Natural killer cell treated with Interleukin-12 subunit alpha and Interleukin-12 subunit beta and Interleukin-15 and Interleukin-18, amount 100 ng/mL, for 72 hours (primary cell): ENCODE results near the gene PARVB. TPM values are rescaled to one million over a fixed set of nuclear protein-coding genes. Genes with fewer than 3 reads are reported as not detected.
A peak's percentile ranks its signal among the peaks of the same experiment; 100 is the strongest.

Source experiments
- ATAC-seq, 2 donors: fragments of 150-1000 bp; cut with Tn5 transposase in 1 of 2; sonication (Bioruptor Pico), chemical (Tn5 transposase) in 1 of 2; 2 replicates each; pipeline ENCODE4 v1.10.0; 2021
- DNase-seq: peaks from one replicate; pipeline ENCODE4 v3.0.0; 2022; ENCODE audit warnings: low spot score
- H3K27ac Mint-ChIP-seq, 2 donors: 1 replicate in 1 of 2; 2 replicates in 1 of 2; pipeline ENCODE4 v1.8.0; 2022; ENCODE audit warnings: mixed read lengths in 2 of 2, mild to moderate bottlenecking in 1 of 2, moderate library complexity in 1 of 2
- H3K27me3 Mint-ChIP-seq, 2 donors: 1 replicate in 1 of 2; 2 replicates in 1 of 2; pipeline ENCODE4 v1.8.0; 2022; ENCODE audit warnings: mixed read lengths in 2 of 2
- H3K36me3 Mint-ChIP-seq: one replicate; pipeline ENCODE4 v1.8.0; 2022; ENCODE audit warnings: mixed read lengths
- H3K4me1 Mint-ChIP-seq, 2 donors: 1 replicate in 1 of 2; 2 replicates in 1 of 2; pipeline ENCODE4 v1.8.0; 2022; ENCODE audit warnings: low read depth in 2 of 2, mixed read lengths in 2 of 2, mild to moderate bottlenecking in 1 of 2
- H3K4me3 Mint-ChIP-seq: one replicate; pipeline ENCODE4 v1.8.0; 2022; ENCODE audit warnings: mixed read lengths
- H3K9me3 Mint-ChIP-seq: 2 replicates; pipeline ENCODE4 v1.8.0; 2022; ENCODE audit warnings: mixed read lengths
- total RNA-seq, 2 donors: library from RNA; stranded (reverse); gene quantifications; one replicate each; pipeline ENCODE4 v1.2.3, GENCODE V29; 2022

The PARVB gene
- total RNA-seq, 2 donors from 2014 or later: 16.9 to 61.3 TPM

- peaks cover 5 to 15% of the 10 kb centered on the region in 2 donors for H3K27me3 Mint-ChIP-seq
- peaks cover 7 to 16% of the 10 kb centered on the region in 2 donors for H3K4me1 Mint-ChIP-seq
- no peak overlapping the region for H3K27ac Mint-ChIP-seq
- no peaks in the 10 kb centered on the region for H3K9me3 Mint-ChIP-seq
- ATAC-seq (no peak), DNase-seq (no peak)
- no peaks in the 10 kb centered on the region for H3K36me3 Mint-ChIP-seq
- H3K4me3 Mint-ChIP-seq: no peak overlapping the region
Measured at GRCh38 chr22:44067033-44067432, 42.9 kb downstream of the PARVB start.

- ATAC-seq (no peak), DNase-seq (no peak)
- Mint-ChIP-seq H3K27ac (no peak overlapping the region), H3K9me3 (no peaks in the 10 kb centered on the region), H3K4me3 (no peak overlapping the region), H3K36me3 (no peaks in the 10 kb centered on the region), H3K4me1 (peaks cover 7 to 16% of the 10 kb centered on the region in 2 donors), H3K27me3 (peaks cover 5 to 15% of the 10 kb centered on the region in 2 donors)
Measured at GRCh38 chr22:44067901-44068300, 43.8 kb downstream of the PARVB start.

GRCh38 chr22:44068422-44069191 is 44.5 kb downstream of the PARVB start:
- Mint-ChIP-seq H3K36me3 (no peaks in the 10 kb centered on the region), H3K27me3 (peaks cover 5 to 15% of the 10 kb centered on the region in 2 donors), H3K4me3 (peak overlapping the region; percentile 49), H3K9me3 (no peaks in the 10 kb centered on the region), H3K4me1 (peaks cover 7 to 12% of the 10 kb centered on the region in 2 donors), H3K27ac (no peak overlapping the region)
- ATAC-seq (peak; percentile 22 to 55), DNase-seq (no peak)

GRCh38 chr22:44070029-44070428 is 45.9 kb downstream of the PARVB start:
- H3K4me3 Mint-ChIP-seq: no peak overlapping the region
- H3K4me1 Mint-ChIP-seq: peaks cover 7 to 9% of the 10 kb centered on the region in 2 donors
- DNase-seq (no peak), ATAC-seq (no peak)
- H3K9me3 Mint-ChIP-seq: no peaks in the 10 kb centered on the region
- no peaks in the 10 kb centered on the region for H3K36me3 Mint-ChIP-seq
- H3K27me3 Mint-ChIP-seq: peaks cover 5 to 15% of the 10 kb centered on the region in 2 donors
- no peak overlapping the region for H3K27ac Mint-ChIP-seq

- Mint-ChIP-seq H3K36me3 (no peaks in the 10 kb centered on the region), H3K9me3 (no peaks in the 10 kb centered on the region), H3K4me3 (no peak overlapping the region), H3K27me3 (peaks cover 5 to 12% of the 10 kb centered on the region in 2 donors), H3K27ac (no peak overlapping the region), H3K4me1 (peaks cover 7 to 9% of the 10 kb centered on the region in 2 donors)
- ATAC-seq (no peak), DNase-seq (no peak)
Measured at GRCh38 chr22:44071781-44072326, 47.8 kb downstream of the PARVB start.

- H3K4me1 Mint-ChIP-seq: no peaks in the 10 kb centered on the region
- no peaks in the 10 kb centered on the region for H3K36me3 Mint-ChIP-seq
- no peak overlapping the region for H3K27ac Mint-ChIP-seq
- no peak overlapping the region for H3K4me3 Mint-ChIP-seq
- H3K27me3 Mint-ChIP-seq: peaks cover 0 to 6% of the 10 kb centered on the region in 2 donors
- no peaks in the 10 kb centered on the region for H3K9me3 Mint-ChIP-seq
- DNase-seq (no peak), ATAC-seq (no peak)
Measured at GRCh38 chr22:44074337-44074984, 50.4 kb downstream of the PARVB start.

- Mint-ChIP-seq H3K4me1 (no peaks in the 10 kb centered on the region), H3K36me3 (no peaks in the 10 kb centered on the region), H3K4me3 (no peak overlapping the region), H3K9me3 (no peaks in the 10 kb centered on the region), H3K27me3 (peaks cover 0 to 3% of the 10 kb centered on the region in 2 donors), H3K27ac (no peak overlapping the region)
- ATAC-seq (no peak), DNase-seq (no peak)
Measured at GRCh38 chr22:44075022-44075421, 50.9 kb downstream of the PARVB start.

- H3K36me3 Mint-ChIP-seq: no peaks in the 10 kb centered on the region
- no peaks in the 10 kb centered on the region for H3K4me1 Mint-ChIP-seq
- H3K27ac Mint-ChIP-seq: no peak overlapping the region
Measured at GRCh38 chr22:44075670-44076069, 51.6 kb downstream of the PARVB start.

GRCh38 chr22:44076825-44077224 is 52.7 kb downstream of the PARVB start:
- ATAC-seq: no peak
- Mint-ChIP-seq H3K27me3 (no peaks in the 10 kb centered on the region), H3K27ac (no peak overlapping the region), H3K4me1 (no peaks in the 10 kb centered on the region), H3K9me3 (no peaks in the 10 kb centered on the region), H3K4me3 (no peak overlapping the region), H3K36me3 (no peaks in the 10 kb centered on the region)
- no peak for DNase-seq

More at GRCh38 chr22:44075670-44076069, 51.6 kb downstream of the PARVB start:
- DNase-seq: no peak
- ATAC-seq: peak in 1 of 2 donors; percentile 3
- Mint-ChIP-seq H3K9me3 (no peaks in the 10 kb centered on the region), H3K4me3 (no peak overlapping the region), H3K27me3 (no peaks in the 10 kb centered on the region)

GRCh38 chr22:44080936-44081861 is 57.1 kb downstream of the PARVB start:
- H3K4me1 Mint-ChIP-seq: no peaks in the 10 kb centered on the region
- H3K27ac Mint-ChIP-seq: no peak overlapping the region
- DNase-seq (peak; percentile 67), ATAC-seq (peak in 1 of 2 donors; percentile 54)
- no peaks in the 10 kb centered on the region for H3K36me3 Mint-ChIP-seq
- no peaks in the 10 kb centered on the region for H3K9me3 Mint-ChIP-seq
- H3K4me3 Mint-ChIP-seq: no peak overlapping the region
- no peaks in the 10 kb centered on the region for H3K27me3 Mint-ChIP-seq

- no peak overlapping the region for H3K27ac Mint-ChIP-seq
- no peak for ATAC-seq
- H3K27me3 Mint-ChIP-seq: no peaks in the 10 kb centered on the region
- DNase-seq: no peak
- H3K9me3 Mint-ChIP-seq: no peaks in the 10 kb centered on the region
- no peaks in the 10 kb centered on the region for H3K36me3 Mint-ChIP-seq
- no peak overlapping the region for H3K4me3 Mint-ChIP-seq
- no peaks in the 10 kb centered on the region for H3K4me1 Mint-ChIP-seq
Measured at GRCh38 chr22:44082801-44083200, 58.7 kb downstream of the PARVB start.

- Mint-ChIP-seq H3K4me1 (no peaks in the 10 kb centered on the region), H3K9me3 (no peaks in the 10 kb centered on the region), H3K27ac (no peak overlapping the region), H3K27me3 (no peaks in the 10 kb centered on the region), H3K36me3 (no peaks in the 10 kb centered on the region), H3K4me3 (no peak overlapping the region)
- ATAC-seq: no peak
- no peak for DNase-seq
Measured at GRCh38 chr22:44084044-44084772, 60.1 kb downstream of the PARVB start.

- no peaks in the 10 kb centered on the region for H3K36me3 Mint-ChIP-seq
- H3K4me3 Mint-ChIP-seq: no peak overlapping the region
- no peak for DNase-seq
- peak in 1 of 2 donors; percentile 4 for ATAC-seq
- no peaks in the 10 kb centered on the region for H3K4me1 Mint-ChIP-seq
- no peak overlapping the region for H3K27ac Mint-ChIP-seq
- H3K27me3 Mint-ChIP-seq: no peaks in the 10 kb centered on the region
- H3K9me3 Mint-ChIP-seq: no peaks in the 10 kb centered on the region
Measured at GRCh38 chr22:44085743-44086270, 61.7 kb downstream of the PARVB start.
